HG02970 (cell line): ENCODE data around the gene KRTAP12-3.

Experiments used
- ATAC-seq: cut with Tn5 transposase; IDR thresholded peaks from one replicate; pipeline ENCODE4 v1.9.1; 2021; ENCODE audit warnings: mild to moderate bottlenecking, moderate library complexity, moderate number of reproducible peaks; ENCODE audit not compliant: unreplicated experiment, low FRiP score

KRTAP12-3 gene

DNA sequence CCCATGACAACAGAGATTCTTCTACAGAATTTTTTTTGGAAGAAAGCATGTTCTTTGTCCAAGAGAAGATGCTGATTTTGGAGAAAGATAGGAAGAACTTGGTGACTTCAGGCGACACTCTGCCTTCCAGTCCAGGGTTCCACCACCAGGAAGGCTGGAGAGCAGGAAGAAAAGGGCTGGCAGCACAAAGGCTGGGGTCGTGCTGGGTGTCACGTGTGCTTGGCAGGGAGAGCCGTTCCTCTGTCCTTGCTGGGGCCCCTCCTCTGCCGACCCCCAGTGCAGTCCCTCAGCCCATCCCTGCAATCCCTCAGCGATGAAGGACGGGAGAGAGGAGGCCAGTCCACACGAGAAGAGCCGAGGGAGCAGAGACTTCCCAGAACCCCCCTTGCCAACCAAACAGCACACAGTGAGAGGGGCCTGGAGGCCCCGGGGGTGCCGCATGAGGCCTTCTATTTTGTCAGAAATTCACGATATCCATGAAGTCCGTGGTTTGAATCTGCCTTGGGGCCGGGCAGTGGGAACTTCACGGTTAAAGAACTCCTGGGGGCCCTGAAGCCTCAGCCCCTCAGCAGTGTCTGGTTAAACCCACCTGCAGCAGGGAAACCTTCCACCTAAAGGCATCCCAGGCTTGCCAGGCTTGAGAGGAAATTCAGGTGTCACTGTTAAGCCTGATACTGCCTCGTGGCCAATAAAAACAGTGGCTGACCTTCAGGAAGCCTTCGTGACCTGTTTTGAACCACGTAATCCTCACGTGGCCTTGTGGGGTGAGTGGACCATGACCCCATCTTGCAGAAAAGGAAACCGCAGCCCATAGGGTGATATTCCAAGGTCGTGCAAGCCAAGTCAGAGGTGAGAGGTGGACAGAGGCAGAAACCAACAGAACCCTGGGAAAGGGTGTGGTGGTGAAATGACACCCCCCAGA, 42.6 kb downstream of the KRTAP12-3 start:
- no peak for ATAC-seq

DNA sequence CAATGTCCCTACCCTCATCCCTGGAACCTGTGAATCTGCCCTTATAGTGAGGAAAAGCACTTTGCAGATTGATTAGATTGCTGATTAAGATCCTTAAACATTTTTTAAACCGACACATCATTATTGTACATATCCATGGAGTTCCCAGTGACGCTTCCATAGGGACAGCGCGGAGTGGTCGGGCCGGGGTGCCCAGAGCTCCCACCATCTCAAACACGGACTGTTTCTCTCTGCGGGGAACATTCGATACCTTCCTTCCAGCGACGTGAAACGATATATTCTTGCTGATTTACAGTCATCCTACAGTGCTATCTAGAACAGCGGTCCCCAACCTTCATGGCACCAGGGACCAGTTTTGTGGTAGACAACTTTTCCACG, 43.3 kb downstream of the KRTAP12-3 start:
- no peak for ATAC-seq

DNA sequence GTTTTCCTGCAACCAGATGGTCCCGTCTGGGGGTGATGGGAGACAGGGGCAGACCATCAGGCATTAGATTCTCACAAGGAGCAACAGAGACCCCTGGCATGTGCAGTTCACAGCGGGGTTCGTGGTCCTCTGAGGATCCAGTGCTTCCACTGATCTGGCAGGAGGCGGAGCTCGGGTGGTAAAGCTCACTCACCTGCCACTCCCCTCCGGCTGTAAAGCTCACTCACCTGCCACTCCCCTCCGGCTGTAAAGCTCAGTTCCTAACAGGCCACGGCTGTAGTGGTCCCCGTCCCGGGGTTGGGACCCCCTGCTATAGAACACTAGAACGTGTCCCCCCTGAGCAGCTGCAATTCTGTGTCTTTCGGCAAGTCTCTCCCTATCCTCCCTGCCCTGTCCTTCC, 43.8 kb downstream of the KRTAP12-3 start:
- no peak for ATAC-seq

DNA sequence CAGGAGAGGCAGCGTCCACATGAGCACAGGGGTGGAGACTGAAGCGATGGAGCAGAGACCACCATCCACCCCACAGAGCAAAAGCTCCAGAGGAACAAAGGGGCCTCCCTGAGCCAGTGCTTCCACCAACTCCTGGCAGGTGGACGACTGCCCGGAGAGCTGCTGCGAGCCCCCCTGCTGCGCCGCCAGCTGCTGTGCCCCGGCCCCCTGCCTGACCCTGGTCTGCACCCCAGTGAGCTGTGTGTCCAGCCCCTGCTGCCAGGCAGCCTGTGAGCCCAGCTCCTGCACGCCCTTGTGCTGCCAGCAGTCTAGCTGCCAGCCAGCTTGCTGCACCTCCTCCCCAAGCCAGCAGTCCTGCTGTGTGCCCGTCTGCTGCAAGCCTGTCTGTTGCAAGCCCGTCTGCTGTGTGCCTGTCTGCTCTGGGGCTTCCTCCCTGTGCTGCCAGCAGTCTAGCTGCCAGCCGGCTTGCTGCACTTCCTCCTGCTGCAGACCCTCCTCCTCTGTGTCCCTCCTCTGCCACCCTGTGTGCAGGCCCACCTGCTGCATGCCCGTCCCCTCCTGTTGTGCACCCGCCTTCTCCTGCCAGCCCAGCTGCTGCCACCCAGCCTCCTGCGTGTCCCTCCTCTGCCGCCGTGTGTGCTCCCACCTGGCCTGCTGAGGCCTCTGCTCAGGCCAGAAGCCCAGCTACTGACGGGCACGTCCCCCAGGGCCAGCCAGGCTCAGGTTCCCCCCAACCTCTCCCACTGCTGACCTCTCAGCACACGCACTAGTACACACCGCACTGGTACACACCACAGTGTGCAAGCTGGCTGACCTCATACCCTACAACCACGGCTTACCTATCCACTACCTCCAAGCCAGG, 44.6 kb downstream of the KRTAP12-3 start:
- ATAC-seq, result no peak

DNA sequence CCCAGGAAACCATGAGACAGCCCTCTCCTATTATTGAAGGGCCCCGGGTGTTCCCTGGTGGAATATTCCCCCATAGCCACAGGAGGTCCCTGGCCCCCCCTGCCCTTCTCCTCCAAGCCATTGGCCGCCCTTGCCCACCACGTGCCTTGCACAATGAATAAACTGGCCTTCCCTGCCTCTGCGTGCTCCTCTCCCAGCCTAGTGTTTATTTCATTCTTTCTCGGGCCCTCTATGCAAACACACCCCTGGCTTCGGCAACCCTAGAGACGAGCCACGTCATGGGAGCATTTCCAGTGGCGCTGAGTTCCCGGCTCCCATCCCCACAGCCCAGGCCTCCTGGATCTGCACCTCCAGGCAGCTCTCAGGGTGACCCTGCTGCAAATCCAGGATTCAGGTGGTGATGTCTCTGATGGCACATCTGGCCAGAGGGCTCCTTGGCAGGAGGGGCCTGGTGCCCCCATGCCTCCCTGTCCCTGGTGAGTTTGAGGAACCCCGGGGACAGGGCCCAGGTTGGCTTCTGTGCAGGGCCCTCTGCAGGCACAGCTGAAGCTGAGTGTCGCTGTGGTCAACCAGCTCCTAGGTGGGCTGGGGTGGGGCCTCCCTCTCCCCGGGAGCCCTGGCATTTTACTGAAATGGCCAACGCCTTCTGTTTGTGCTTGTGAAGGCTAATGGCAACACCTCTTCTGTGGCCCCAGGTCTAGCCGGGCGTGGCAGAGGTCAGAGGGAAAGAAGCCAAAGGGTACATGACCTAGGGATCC, 45.4 kb downstream of the KRTAP12-3 start:
- no peak for ATAC-seq

DNA sequence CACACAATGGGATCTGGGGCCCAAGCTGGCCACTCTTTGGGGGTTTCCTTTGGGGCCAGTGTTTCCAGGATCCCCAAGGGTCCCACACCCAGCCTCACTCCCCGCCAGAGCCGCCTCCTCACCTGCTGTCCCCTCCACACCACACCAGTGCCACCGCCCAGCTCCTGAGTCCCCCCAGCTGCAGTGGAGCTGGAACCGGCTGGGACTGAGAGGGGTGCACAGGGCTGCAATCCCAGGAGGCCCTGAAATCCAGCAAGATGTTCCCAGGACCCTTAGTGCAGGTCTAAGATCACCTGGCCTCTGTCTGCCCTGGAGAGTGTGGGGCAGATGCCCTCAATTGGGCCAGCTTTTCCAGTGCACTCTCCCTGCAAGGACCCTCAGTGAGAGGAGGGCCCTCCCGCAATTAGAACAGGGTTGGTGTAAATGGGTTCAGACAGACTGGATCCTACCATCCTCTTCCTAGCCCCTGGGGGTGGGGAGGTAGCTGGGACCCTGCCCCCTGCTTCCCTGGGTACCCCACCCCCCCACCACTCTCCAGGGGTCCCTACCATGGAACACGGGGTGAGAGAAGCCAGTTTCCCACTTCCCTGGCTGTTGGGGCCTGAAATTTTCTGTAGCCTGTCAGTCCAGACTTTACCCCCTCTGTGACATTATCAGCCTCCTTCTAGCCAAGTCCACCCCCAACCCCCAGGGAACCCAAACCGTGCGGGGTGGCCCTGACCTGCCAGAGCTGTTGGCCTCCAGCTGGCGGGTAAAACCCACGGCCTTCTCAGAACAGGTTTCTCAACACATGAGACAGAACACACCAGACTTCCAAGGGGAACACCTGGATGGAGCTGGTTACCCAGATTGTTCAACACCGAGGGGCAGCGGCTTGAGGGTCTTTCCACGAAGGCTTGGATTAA, 46.3 kb downstream of the KRTAP12-3 start:
- no peak for ATAC-seq

DNA sequence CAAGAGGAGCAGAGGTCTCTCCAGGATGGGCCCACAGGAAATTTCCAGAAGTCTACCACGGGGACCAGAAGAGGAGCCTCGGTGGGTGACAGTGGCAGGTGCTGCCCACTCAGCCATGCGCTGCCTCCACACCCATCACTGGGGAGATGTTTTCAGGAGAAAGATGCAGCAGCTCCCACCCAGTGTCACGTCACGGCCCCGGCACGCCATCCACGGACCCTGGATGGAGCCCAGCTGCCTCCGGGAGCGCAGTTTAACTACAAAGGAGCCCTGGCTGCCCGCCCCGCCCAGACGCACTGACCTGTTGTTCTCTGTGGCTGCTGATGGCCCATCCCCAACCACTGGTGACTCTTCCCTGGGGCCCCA, 46.9 kb downstream of the KRTAP12-3 start:
- no peak for ATAC-seq

DNA sequence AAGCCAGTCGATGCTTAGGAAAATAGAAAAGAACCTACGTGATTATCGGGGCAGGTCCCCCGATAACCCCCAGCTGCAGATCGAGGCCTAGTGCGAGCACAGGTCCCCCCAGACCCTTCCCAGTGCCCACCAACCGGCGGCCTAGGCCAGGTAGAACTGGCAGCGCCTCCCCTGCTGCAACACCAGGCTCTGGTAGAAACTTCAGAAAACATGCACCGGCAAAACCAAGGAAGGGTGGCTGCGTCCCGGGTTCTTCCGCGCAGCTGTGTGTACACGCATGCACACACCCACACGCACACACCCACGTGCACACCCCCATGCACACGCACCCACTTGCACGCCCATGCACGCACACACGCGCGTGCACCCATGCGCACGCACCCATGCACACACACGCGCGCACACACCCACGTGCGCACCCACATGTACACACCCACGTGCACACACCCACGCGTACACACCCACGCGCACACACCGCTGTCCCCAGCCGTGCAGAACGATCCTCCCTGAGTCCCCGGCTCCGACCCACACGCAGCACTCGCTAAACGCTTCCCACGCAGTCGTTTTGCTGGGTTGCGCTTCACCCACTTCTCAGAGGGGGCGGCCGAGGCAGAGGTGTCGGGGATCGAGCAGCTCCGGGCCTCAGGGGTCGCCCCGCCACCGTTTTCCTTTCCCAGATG, 48.4 kb downstream of the KRTAP12-3 start:
- ATAC-seq, result no peak

DNA sequence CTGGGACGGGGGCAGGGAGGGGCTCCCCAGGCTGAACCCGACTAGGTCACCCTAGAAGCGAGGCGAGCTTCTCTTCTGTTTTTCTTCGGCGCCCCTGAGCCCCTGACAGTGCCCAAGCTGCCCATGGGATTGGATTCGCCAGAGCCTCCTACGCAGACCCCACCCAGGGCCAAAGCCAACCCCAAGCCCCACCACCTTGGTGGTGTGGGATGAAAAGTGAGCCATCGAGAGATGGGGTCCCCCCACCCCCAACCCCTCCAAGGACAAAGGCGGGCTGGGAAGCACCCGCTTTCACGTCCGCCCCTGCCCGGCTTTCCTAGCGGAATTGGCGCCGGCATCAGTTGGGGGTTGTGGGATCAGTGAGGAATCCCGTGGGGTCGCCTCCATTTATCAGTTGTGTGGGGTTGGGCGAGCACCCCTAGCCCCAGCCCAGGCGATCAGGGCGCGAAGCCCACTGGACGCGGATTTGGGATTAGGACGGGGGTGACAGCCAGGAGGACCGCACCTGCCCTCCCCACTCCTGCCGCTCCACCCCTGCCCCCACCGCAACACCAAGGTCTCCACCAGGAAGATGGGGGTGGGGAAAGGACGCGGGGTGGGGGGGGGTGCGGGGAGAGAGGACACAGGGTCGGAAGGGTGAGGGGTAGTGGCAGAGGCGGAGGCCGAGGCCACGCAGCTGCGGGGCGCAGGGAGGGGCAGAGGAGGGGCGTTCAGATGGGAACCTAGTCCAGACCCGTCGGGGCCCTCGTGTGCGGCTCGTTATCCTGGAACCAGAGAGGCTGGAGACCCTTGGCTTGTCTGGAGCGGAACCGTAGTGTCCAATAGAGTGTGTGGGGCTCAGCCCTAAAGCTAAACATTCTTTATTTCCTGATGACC, 49.2 kb downstream of the KRTAP12-3 start:
- ATAC-seq, result no peak
